Chondrocyte (in vitro differentiated cells): ENCODE measurements around the gene LRP2. TPM values are rescaled to one million over a fixed set of nuclear protein-coding genes. Genes with fewer than 3 reads are reported as not detected.

Source experiments
- DNase-seq: peaks from one replicate; pipeline ENCODE4 v3.0.0; 2021; ENCODE audit warnings: mixed read lengths, low spot score
- H3K27ac Mint-ChIP-seq: one replicate; pipeline ENCODE4 v1.8.0; 2021; ENCODE audit warnings: mild to moderate bottlenecking, moderate library complexity, mixed read lengths; ENCODE audit not compliant: unreplicated experiment
- H3K27me3 Mint-ChIP-seq: 2 replicates; pipeline ENCODE4 v1.8.0; 2021; ENCODE audit warnings: low read depth, mixed read lengths
- H3K36me3 Mint-ChIP-seq: 2 replicates; pipeline ENCODE4 v1.8.0; 2021; ENCODE audit warnings: low read depth, mixed read lengths
- H3K4me1 Mint-ChIP-seq: 2 replicates; pipeline ENCODE4 v1.8.0; 2021; ENCODE audit warnings: low read depth, mild to moderate bottlenecking, mixed read lengths
- H3K4me3 Mint-ChIP-seq: one replicate; pipeline ENCODE4 v1.8.0; 2021; ENCODE audit warnings: mild to moderate bottlenecking, moderate library complexity, mixed read lengths; ENCODE audit not compliant: unreplicated experiment
- H3K9me3 Mint-ChIP-seq: 2 replicates; pipeline ENCODE4 v1.8.0; 2021; ENCODE audit warnings: low read depth, mixed read lengths
- CTCF ChIP-seq: fragments of 200-600 bp; sonication (generic); IDR thresholded peaks from 2 replicates; pipeline ENCODE4 v1.5.0; 2021; ENCODE audit warnings: antibody characterized with exemption, mild to moderate bottlenecking, moderate library complexity
- total RNA-seq: library from RNA; stranded (reverse); gene quantifications from 3 replicates; pipeline ENCODE4 v1.2.1, GENCODE V29; 2021

LRP2 gene
- total RNA-seq, 1 donor from 2014 or later = not detected

DNA sequence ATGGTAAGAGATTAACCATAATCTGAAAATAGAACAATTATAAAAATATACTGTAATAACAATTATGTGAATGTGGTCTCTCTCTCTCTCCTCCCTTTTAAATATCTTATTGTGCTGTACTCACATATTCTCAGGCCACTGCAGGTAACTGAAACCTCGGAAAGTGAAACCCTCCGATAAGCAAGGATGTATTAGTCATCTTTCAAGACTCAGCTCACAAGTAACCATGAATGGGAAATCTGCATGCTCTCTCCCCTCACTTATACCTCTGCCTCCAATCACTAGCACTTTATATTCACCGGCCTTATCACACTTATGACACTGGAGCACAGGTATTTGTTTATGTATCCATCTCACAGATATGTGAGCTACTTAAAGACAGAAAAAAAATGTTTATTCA is 139.7 kb downstream of the LRP2 start:
- no peak overlapping the region for H3K4me3 Mint-ChIP-seq
- H3K27me3 Mint-ChIP-seq = no peaks in the 10 kb centered on the region
- no peaks in the 10 kb centered on the region for H3K4me1 Mint-ChIP-seq
- H3K27ac Mint-ChIP-seq = no peak overlapping the region
- H3K36me3 Mint-ChIP-seq = no peaks in the 10 kb centered on the region
- TF ChIP-seq CTCF = no peak
- no peak for DNase-seq
- H3K9me3 Mint-ChIP-seq = no peaks in the 10 kb centered on the region

- no peak for DNase-seq
- no peak overlapping the region for H3K27ac Mint-ChIP-seq
- no peaks in the 10 kb centered on the region for H3K36me3 Mint-ChIP-seq
- peak; percentile 79 for TF ChIP-seq CTCF
- H3K4me3 Mint-ChIP-seq = no peak overlapping the region
- no peaks in the 10 kb centered on the region for H3K27me3 Mint-ChIP-seq
- no peaks in the 10 kb centered on the region for H3K9me3 Mint-ChIP-seq
- H3K4me1 Mint-ChIP-seq = no peaks in the 10 kb centered on the region
Measured at GRCh38 chr2:169221745-169222369, 140.5 kb downstream of the LRP2 start.

GRCh38 chr2:169210917-169211316 is 151.4 kb downstream of the LRP2 start:
- Mint-ChIP-seq H3K36me3 (no peaks in the 10 kb centered on the region), H3K27me3 (peaks cover 6% of the 10 kb centered on the region), H3K27ac (no peak overlapping the region), H3K4me3 (no peak overlapping the region), H3K9me3 (no peaks in the 10 kb centered on the region), H3K4me1 (no peaks in the 10 kb centered on the region)
- no peak for TF ChIP-seq CTCF
- no peak for DNase-seq

- peaks cover 6% of the 10 kb centered on the region for H3K27me3 Mint-ChIP-seq
- no peaks in the 10 kb centered on the region for H3K4me1 Mint-ChIP-seq
- no peak overlapping the region for H3K27ac Mint-ChIP-seq
- DNase-seq = no peak
- no peak for TF ChIP-seq CTCF
- no peaks in the 10 kb centered on the region for H3K36me3 Mint-ChIP-seq
- H3K4me3 Mint-ChIP-seq = no peak overlapping the region
- H3K9me3 Mint-ChIP-seq = no peaks in the 10 kb centered on the region
Measured at GRCh38 chr2:169208026-169208425, 154.3 kb downstream of the LRP2 start.

- no peak for DNase-seq
- Mint-ChIP-seq H3K4me1 (no peaks in the 10 kb centered on the region), H3K27me3 (peaks cover 6% of the 10 kb centered on the region), H3K36me3 (no peaks in the 10 kb centered on the region), H3K9me3 (no peaks in the 10 kb centered on the region), H3K27ac (no peak overlapping the region), H3K4me3 (no peak overlapping the region)
- TF ChIP-seq CTCF = no peak
Measured at GRCh38 chr2:169205176-169205575, 157.2 kb downstream of the LRP2 start.
